NCI-H1436 (cell line): ENCODE results near the gene ARF6.
A peak's percentile ranks its signal among the peaks of the same experiment; 100 is the strongest.
"Not testable (repeated sequence)": the region's sequence is repeated elsewhere in the genome, so short reads cannot be mapped to it uniquely, and the experiment has no call there.

Experiments
- DNase-seq: peaks from one replicate; lab custom pipeline; 2025; lab: John Stamatoyannopoulos, UW

ARF6 gene

GRCh38 chr14:49892636-49893308 lies at the start of gene ARF6:
ARF6 (plus strand) TSS chr14:49893082; CDS start chr14:49893737, 655 bp downstream.
- DNase-seq: peak; percentile 95

GRCh38 chr14:49849213-49849847 lies 43.6 kb upstream of the ARF6 start:
- no peak for DNase-seq

GRCh38 chr14:49851813-49852212 lies 41.1 kb upstream of the ARF6 start:
- DNase-seq: no peak

DNA sequence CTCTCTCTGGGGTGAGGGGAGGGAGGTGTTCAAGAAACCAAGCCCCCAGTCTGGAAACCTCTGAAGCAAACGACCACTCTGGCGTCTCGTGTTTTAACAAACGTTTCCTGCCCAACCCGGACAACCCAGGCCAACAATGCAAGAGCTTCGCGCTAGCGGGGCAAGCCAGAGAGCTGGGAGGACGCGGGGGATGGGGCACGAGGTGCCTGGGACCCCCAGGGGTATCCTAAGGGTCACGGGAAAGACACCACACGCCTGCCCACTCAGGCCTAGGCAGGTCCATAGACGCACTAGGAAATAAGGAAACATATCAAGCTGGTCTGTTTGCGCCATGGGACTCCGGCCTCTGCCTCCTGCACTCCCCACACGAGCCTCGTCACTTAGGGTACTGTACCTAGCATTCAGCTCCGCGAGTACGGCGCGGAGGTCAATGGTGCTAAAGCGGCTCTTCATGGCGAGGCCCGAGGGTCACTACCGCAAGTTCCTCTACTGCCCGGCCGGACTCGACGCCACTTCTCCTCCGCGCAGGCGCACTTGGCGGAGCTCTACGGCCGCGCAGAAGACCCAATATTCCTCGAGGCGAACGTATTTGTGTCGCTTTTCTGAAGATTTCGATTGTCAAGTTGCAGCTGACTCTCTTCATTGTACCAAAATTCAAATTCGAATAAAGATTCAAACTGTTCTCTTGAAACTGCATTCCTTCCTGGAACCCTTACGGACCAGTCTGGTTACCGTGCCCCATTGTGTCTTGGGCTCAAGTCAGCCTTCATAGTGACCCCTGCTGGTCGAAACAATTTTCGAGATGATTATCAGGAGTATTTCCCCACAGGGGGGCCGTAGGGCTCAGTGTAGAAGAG lies 40.4 kb upstream of the ARF6 start, which contains the start of gene NEMF:
Gene NEMF, minus strand, starts transcription at position 488 of the 857 bp plus-strand sequence. Its CDS starts 35 bp downstream, at position 453.
- DNase-seq: peak; percentile 86

- no peak for DNase-seq
These were observed 39.8 kb upstream of the ARF6 start for GRCh38 chr14:49853158-49853477.

- DNase-seq: peak; percentile 84
These were observed 39.1 kb upstream of the ARF6 start for GRCh38 chr14:49853572-49854375.

- DNase-seq: no peak
These were observed 35.4 kb upstream of the ARF6 start for GRCh38 chr14:49857427-49858003.

DNA sequence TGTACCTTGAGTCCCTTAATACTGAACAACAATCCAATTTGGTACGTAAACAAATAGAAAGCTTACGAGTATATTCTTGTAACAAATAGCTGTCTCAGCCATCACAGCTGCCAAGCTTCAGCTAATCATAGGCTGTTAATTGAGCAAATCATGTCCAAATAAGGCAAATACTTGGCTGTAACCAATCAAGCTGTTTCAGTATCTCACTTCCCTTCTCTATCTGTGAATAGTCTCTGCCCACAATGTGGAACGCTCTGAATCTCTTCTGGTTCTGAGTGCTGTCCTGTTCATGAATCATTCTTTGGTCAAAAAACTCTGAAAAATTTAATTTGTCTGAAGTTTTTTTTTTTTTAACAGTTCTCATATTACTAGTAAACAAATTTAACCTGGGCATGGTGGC lies 34.5 kb upstream of the ARF6 start:
- no peak for DNase-seq

- no peak for DNase-seq
These were observed 31.7 kb upstream of the ARF6 start for GRCh38 chr14:49860988-49861698.

GRCh38 chr14:49861699-49862088 lies 31.2 kb upstream of the ARF6 start:
- DNase-seq: no peak

GRCh38 chr14:49862089-49862673 lies 30.7 kb upstream of the ARF6 start:
- peak; percentile 50 for DNase-seq

GRCh38 chr14:49863487-49864281 lies 29.2 kb upstream of the ARF6 start:
- no peak for DNase-seq

GRCh38 chr14:49865431-49865859 lies 27.4 kb upstream of the ARF6 start:
- peak; percentile 63 for DNase-seq

GRCh38 chr14:49867831-49868719 lies 24.8 kb upstream of the ARF6 start:
- DNase-seq: peak; percentile 85

DNA sequence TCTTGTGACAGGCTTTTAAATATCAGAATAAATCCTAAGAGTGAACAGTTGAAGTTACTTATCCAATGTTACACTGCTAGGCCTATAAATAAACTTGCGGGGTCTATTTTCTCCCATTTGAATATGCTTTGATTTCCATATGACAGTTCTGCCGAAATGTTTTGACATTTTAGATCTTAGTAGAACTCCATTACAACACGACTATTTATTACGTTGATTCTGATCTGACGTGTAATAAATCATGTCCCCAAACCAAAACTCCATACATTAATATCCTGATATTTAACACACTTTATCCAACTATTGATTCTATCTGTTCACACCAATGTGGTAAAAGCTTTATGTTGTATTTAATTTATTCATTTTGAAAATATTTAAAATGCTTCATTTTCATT lies 24.2 kb upstream of the ARF6 start:
- DNase-seq: no peak

GRCh38 chr14:49870908-49871307 lies 22.0 kb upstream of the ARF6 start:
- DNase-seq: no peak

DNA sequence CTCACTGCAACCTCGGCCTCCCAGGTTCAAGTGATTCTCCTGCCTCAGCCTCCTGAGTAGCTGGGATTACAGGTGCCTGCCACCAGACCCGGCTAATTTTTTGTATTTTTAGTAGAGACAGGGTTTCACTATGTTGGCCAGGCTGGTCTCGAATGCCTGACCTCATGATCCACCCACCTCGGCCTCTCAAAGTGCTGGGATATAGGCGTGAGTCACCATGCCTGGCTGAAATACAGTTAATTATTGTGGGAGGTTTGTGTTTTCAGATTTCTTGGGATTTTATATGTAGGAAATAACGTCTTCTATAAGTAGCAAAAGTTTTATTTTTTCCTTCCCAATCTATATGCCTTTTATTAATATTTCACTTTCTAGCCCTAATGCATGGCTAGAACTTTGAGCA lies 19.3 kb upstream of the ARF6 start:
- DNase-seq: not testable (repeated sequence)

- DNase-seq: no peak
These were observed 17.2 kb upstream of the ARF6 start for GRCh38 chr14:49875640-49876198.
